Muscle layer of duodenum (tissue), 2 donors: ENCODE results near the gene HMGCS2.

Experiments
- H3K27ac ChIP-seq: one replicate; pipeline ENCODE4 v1.7.0; 2013; ENCODE audit warnings: mild to moderate bottlenecking, low read length
- H3K27me3 ChIP-seq: one replicate; pipeline ENCODE4 v1.7.0; 2013; ENCODE audit warnings: low read depth, mild to moderate bottlenecking, control low read depth, low read length
- H3K36me3 ChIP-seq, 2 donors: one replicate each; pipeline ENCODE4 v1.7.0; 2013; ENCODE audit warnings: low read length in 2 of 2, control low read depth in 1 of 2, mild to moderate bottlenecking in 1 of 2; ENCODE audit not compliant: insufficient read depth in 2 of 2, control insufficient read depth in 1 of 2
- H3K4me1 ChIP-seq, 2 donors: one replicate each; pipeline ENCODE4 v1.7.0; 2013; ENCODE audit warnings: low read length in 2 of 2, mild to moderate bottlenecking in 2 of 2, control low read depth in 1 of 2, moderate library complexity in 1 of 2; ENCODE audit not compliant: insufficient read depth in 2 of 2, control insufficient read depth in 1 of 2
- H3K4me3 ChIP-seq, 2 donors: one replicate each; pipeline ENCODE4 v1.7.0; 2013; ENCODE audit warnings: low read length in 2 of 2, low read depth in 1 of 2, mild to moderate bottlenecking in 1 of 2
- H3K9me3 ChIP-seq, 2 donors: one replicate each; pipeline ENCODE4 v1.7.0; 2013; ENCODE audit warnings: low read length in 2 of 2, control low read depth in 1 of 2, mild to moderate bottlenecking in 1 of 2; ENCODE audit not compliant: control insufficient read depth in 1 of 2
- donor health status: healthy.

HMGCS2 gene

DNA sequence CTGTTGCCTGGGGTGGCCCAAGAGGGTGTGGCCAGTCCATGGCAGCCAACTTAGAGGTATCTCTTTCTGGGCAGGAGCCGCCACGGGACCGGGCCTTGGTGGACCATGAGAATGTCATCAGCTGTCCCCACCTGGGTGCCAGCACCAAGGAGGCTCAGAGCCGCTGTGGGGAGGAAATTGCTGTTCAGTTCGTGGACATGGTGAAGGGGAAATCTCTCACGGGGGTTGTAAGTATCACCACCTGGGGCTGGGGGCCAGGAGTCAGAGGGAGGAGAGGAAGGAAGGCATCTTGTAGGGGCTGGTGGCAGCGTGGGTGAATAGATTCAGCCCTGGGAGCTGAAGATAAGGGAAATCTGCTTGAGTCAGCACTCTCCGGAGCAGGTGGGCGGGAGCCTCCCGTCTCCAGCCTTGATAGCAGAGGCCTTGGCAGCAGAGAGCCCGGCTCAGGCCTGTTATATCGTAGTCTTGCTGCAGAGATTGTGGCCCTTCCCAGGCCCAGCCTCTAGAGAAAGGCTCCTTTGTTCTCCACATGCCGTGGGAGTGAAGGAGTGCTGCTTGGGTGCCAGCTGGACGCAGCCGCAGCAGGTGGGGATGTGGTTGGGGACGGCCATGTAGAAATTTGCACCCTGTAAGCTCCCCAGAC is 31.5 kb downstream of the HMGCS2 start:
- Histone ChIP-seq H3K36me3 (no peaks in the 10 kb centered on the region), H3K4me3 (no peak overlapping the region), H3K9me3 (no peaks in the 10 kb centered on the region), H3K27ac (no peak overlapping the region), H3K4me1 (peaks cover 10 to 13% of the 10 kb centered on the region in 2 donors), H3K27me3 (no peaks in the 10 kb centered on the region)

DNA sequence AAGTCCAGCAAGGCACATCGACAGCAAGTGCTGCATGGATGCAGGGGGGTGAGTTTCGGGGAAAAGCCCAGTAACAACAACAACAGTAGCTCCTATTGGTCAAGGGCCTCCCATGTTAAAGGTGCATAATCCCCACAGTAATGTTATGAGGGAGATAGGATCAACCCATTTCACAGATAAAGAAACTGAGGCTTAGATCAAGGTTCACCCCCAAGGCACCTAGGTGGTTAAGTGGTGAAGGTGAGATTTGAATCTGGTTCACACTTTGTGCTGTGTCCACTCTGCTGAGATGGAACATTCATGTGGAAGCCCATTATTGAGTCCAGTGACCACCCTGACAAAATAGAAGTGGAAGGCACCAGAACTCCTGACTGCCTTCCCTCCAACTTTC is 32.1 kb downstream of the HMGCS2 start:
- Histone ChIP-seq H3K4me3 (no peak overlapping the region), H3K27me3 (no peaks in the 10 kb centered on the region), H3K27ac (no peak overlapping the region), H3K36me3 (no peaks in the 10 kb centered on the region), H3K9me3 (no peaks in the 10 kb centered on the region), H3K4me1 (peaks cover 10 to 13% of the 10 kb centered on the region in 2 donors)

DNA sequence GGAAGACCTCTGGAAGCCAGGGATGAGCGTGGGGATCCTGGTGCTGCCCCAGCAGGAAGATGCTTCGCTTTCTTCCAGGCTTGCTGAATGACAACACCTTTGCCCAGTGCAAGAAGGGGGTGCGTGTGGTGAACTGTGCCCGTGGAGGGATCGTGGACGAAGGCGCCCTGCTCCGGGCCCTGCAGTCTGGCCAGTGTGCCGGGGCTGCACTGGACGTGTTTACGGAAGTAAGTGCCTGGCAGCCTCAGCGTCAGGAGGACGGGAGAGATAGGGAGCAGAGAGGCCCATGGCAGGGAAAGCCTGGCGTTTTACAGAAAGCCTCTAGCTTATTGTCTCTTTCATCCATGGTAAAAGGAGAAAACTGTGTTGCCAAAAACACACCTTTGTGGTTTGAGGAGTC is 33.5 kb downstream of the HMGCS2 start:
- Histone ChIP-seq H3K27ac (no peak overlapping the region), H3K36me3 (peaks cover 0 to 7% of the 10 kb centered on the region in 2 donors)

DNA sequence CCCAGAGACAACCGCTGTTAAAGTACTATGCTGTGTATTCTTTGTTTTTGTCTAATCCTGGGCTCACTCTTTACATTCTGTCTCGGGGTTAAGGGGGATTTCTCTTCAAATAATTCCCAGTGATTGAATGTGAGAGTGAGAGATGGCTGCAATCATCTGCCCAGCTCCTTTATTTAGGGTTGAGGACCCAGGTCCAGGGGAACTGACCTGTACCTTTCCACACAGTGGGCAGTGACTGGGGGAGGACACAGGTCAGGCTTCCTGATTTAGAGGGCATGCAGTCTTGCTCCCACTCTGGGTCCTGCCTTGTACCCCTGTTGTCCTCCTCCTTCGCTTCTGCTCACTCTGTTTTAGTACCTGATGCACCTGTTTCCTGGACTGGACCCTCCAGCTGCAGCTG is 35.0 kb downstream of the HMGCS2 start:
- Histone ChIP-seq H3K27me3 (no peaks in the 10 kb centered on the region), H3K36me3 (peaks cover 0 to 21% of the 10 kb centered on the region in 2 donors), H3K9me3 (no peaks in the 10 kb centered on the region), H3K27ac (no peak overlapping the region), H3K4me1 (peaks cover 8 to 10% of the 10 kb centered on the region in 2 donors), H3K4me3 (no peak overlapping the region)

More for the DNA sequence above, 33.5 kb downstream of the HMGCS2 start:
- Histone ChIP-seq H3K9me3 (no peaks in the 10 kb centered on the region), H3K4me1 (peaks cover 10 to 13% of the 10 kb centered on the region in 2 donors), H3K27me3 (no peaks in the 10 kb centered on the region), H3K4me3 (no peak overlapping the region)

DNA sequence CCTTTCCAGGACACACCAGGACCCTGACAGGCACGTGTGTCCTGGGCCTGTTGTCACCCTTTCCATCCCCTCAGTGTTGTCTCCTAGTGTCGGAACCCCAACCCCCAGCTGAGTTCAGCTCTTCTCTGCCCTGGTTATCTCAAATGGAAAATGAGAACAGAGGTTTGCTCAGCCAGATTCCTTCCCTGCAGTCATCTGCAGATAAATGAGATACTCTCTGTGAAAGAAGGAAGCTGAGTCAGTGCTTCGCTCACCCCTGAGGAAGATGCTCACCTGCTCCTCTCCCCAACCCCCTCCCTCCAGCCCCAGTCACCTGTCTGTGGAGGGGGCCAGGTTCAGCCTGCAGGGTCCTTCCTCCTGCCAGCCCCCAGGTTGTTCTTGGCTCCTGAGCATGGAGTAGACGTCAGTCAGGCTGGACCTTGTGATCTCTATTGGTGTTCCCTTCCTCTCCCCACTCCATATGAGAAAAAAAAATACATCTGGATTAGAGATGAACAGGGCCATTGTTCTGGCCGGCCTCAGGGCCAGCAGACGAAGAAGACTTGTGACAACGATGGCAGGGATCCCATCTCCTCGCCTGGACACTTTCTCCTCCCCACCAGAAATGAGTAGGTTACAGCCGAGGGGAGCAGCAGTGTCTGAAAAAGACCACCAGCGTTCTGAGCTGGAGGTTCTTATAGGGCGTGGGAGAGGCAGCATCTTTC is 36.1 kb downstream of the HMGCS2 start:
- Histone ChIP-seq H3K4me3 (no peak overlapping the region), H3K9me3 (no peaks in the 10 kb centered on the region), H3K27ac (no peak overlapping the region), H3K4me1 (peaks cover 7% of the 10 kb centered on the region in 2 donors), H3K36me3 (peaks cover 0 to 21% of the 10 kb centered on the region in 2 donors), H3K27me3 (no peaks in the 10 kb centered on the region)

DNA sequence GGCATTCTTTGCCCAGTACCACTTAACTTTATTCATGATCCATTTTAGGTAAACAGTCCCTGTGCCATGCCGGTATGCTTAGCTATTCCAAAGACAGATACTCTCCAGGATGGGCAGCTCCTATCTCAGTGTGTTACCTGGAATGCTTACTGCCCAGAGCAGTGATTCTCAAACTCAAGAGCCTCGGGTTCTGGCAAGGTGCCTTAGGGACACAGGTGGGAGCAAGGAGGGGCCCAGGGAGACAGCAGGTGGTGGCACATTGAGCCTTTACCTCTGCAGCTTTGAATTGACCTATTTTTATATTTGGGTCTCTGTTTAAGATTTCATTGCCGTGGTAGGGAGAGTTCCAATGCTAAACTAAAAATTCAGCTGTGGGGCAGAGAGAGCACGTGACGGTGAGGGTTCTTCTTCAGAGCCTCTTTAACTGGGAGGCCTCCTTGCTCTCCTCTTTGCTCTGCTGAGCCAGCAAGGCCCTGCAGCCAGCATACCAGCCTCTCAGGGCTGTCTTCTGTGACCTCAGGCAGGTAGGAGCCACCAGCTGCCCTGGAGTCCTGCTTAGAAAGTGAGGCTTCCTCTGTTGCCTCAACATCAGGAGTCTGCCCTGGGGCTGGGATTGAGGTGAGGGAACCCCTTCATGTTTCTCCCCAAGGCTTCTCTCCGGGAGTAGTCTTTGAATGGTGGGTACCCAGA is 36.8 kb downstream of the HMGCS2 start:
- H3K4me3 ChIP-seq = no peak overlapping the region
- H3K27ac ChIP-seq = no peak overlapping the region
- peaks cover 0 to 25% of the 10 kb centered on the region in 2 donors for H3K36me3 ChIP-seq
- H3K9me3 ChIP-seq = no peaks in the 10 kb centered on the region
- peaks cover under 1% of the 10 kb centered on the region in 2 donors for H3K4me1 ChIP-seq
- H3K27me3 ChIP-seq = no peaks in the 10 kb centered on the region

DNA sequence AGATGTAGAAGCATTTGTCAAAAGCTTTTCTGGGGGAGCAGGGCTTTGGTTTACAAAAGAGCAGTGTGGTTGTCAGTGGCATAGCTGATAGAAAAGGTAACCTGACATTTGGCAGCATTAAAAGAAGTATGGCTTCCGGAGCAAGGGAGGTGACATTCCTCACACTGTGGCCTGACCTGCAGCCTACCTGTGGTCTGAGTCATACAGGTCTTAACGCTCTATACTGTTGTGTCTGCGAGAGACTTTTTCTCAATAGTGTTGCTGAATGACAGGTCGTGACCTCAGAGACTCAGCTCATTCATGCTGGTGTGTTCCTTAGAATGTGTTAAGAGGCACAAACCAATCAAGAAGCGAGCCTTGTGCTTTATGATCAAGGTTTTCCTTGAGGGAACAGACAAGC is 37.6 kb downstream of the HMGCS2 start:
- Histone ChIP-seq H3K27ac (no peak overlapping the region), H3K36me3 (peaks cover 0 to 28% of the 10 kb centered on the region in 2 donors), H3K4me3 (no peak overlapping the region), H3K9me3 (no peaks in the 10 kb centered on the region), H3K27me3 (no peaks in the 10 kb centered on the region), H3K4me1 (no peaks in the 10 kb centered on the region)

DNA sequence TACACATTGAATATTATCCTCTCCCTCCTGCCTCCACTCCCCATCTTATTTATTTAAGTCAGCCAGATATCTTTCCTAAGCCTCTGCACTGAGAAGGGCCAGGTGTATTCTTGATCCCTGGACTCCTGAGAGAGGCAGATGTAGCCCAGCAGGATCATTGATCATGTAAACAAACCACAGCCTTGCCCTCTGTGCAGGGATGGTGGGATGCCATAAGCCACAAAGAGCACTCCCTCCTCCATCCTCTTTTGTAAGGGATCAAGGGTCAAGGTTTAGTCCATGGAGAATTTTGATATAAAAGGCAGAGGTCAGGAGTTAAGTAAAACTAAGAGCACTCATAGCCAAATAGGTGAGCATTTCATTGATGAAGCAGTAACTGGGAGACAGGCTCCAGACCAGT is 39.7 kb downstream of the HMGCS2 start:
- no peaks in the 10 kb centered on the region for H3K9me3 ChIP-seq
- no peaks in the 10 kb centered on the region for H3K27me3 ChIP-seq
- H3K27ac ChIP-seq = no peak overlapping the region
- no peak overlapping the region for H3K4me3 ChIP-seq
- no peaks in the 10 kb centered on the region for H3K4me1 ChIP-seq
- H3K36me3 ChIP-seq = peaks cover 0 to 44% of the 10 kb centered on the region in 2 donors

DNA sequence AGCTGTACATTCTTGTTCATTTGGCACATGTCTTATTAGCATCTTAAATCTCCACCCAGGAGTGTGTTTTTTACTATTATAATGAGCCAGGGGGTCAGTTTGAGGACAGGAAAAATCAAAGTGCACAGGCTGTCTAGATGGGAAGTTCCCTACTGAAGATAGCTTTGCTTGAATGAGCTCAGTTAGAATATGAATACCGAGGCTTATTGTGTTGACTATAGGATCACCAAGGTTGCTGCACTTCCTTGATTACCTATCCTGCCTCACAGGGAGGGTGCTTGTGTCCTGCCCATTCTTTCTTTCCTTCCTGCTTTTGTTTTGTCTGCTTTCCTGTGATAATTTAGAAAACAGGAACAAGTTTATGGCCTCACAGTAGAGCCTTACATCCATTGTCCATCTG is 40.7 kb downstream of the HMGCS2 start:
- Histone ChIP-seq H3K4me1 (no peaks in the 10 kb centered on the region), H3K27me3 (no peaks in the 10 kb centered on the region), H3K4me3 (no peak overlapping the region), H3K27ac (no peak overlapping the region), H3K36me3 (peaks cover 0 to 55% of the 10 kb centered on the region in 2 donors), H3K9me3 (no peaks in the 10 kb centered on the region)

DNA sequence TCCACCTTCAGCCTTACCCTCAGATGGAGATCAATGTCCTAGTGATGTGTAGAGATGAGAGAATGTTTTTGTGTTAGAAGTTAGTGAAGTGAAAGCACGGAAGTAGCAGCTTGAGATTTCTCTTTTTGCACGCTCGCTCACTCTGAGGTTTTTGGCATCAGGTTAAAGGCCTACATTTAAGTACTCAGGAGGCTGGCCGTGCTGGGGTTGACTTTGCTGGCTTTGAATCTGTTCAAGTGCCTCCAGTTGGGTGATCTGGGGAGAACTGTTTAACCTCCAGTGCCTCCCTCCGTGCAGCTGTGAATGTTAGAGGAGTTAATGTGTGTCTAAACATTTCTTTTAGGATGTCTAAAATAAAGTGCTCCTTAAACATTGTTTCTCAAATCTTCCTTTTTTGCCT is 43.1 kb downstream of the HMGCS2 start:
- H3K36me3 ChIP-seq = peaks cover 0 to 52% of the 10 kb centered on the region in 2 donors
- H3K27me3 ChIP-seq = no peaks in the 10 kb centered on the region
- H3K27ac ChIP-seq = no peak overlapping the region
- H3K4me3 ChIP-seq = no peak overlapping the region
- H3K4me1 ChIP-seq = no peaks in the 10 kb centered on the region
- H3K9me3 ChIP-seq = no peaks in the 10 kb centered on the region

DNA sequence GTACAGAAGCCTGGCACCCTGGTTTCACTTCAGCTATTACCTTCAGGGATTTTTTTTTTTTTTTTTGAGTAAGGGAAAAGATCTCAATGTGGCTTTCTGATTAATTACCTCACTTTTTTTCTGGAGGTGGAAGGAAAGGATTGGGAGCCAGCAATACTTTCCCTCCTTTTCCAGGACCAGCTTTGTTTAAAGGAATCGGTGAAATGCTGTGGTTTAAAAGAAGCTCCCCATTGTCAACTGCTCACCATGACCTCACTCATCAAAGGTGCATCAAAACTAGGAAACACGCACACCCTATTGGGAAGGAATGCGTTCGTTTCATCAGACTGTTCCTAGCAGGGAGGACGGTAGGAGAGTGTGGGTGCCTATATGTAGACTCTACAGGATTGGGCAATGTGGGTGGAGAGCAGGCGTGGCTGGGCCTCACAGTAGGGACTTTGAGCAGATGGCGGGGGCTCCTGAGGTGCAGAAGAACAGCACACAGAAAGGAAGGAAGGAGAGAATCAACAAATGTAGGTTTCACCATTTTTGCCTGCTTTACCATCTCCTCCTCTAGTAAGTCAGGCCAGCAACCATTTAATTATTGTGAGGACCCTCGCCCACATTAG is 44.0 kb downstream of the HMGCS2 start:
- Histone ChIP-seq H3K36me3 (peaks cover 0 to 46% of the 10 kb centered on the region in 2 donors), H3K9me3 (no peaks in the 10 kb centered on the region), H3K27ac (no peak overlapping the region), H3K4me1 (no peaks in the 10 kb centered on the region), H3K4me3 (no peak overlapping the region), H3K27me3 (no peaks in the 10 kb centered on the region)
